GM21423 (cell line): ENCODE data around the gene HOXA13.

Source experiments
- ATAC-seq: cut with Tn5 transposase; IDR thresholded peaks from one replicate; pipeline ENCODE4 v1.9.1; 2021; ENCODE audit warnings: mild to moderate bottlenecking, moderate library complexity; ENCODE audit not compliant: unreplicated experiment

HOXA13 gene

DNA sequence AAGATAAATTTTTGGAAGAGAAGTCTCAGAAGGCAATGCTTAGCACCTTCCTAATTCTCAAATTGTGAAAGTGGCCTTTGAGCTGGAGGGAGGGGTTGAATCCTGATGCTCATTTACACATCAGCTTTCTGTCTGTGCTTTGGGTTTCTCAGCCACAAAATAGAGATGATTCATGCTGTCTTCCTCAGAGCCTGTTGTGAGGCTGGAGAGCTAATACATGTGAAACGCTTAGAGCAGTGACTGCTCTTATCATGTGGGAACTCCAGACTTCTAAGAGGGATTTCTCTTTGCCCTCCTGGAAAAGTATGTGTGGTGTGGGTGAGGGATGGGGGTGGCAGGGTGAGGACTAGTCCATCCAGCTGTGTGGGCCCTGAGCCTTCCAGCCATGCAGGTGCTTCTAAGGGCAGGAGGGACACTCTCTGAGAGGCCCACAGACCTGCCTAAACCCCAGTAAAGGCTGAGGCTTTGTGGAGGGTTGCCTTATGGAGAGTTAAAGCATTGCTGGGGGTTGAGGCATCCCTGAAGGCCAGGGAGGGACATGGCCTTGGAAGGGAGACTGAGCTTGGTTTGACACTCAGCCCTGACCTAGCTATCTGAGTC lies 37.9 kb upstream of the HOXA13 start:
- ATAC-seq: no peak

DNA sequence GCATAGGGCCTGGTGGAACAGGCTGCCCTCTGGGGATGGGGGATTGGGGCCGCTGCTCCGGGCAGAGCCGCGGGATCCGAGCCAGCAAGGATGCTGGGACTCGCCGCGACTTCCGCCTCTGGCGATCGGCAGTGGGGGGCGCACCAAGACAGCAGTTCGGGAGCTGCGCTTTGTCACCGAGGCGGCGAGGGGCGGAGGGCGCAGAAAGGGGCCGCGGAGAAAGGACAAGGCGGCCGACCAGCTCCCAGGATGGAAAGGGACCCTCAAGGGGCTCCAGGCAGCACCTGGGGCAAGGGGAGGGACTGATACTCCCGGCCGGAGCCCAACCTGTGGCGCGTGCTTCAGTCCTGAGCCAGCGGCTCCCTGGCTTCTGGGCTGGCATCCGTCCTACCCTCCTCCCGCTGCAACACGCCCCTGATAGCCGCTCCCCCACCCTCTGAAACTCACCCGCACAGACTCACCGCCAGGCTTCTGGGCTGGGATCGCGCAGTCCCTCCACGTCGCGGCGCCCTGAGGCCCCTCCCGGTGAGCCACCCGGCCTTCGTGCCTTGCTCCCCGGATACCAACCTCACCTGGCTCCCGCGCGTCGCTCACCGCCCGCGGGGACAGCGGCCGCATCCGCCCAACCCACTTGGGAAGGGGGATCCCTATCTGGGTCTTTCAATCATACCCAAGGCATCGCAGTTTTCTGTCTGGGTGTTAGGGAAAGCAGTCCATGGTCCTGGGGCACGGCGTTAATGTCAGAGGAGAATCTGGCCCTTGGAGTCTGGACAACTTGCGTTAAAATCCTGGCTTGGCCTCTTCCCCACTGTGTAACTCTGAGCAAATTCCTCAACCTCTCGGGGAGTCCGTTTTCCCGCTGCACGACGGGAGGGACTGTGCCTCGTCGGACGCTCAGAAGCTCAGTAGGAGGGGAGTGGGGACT lies 35.8 kb upstream of the HOXA13 start:
- no peak for ATAC-seq

DNA sequence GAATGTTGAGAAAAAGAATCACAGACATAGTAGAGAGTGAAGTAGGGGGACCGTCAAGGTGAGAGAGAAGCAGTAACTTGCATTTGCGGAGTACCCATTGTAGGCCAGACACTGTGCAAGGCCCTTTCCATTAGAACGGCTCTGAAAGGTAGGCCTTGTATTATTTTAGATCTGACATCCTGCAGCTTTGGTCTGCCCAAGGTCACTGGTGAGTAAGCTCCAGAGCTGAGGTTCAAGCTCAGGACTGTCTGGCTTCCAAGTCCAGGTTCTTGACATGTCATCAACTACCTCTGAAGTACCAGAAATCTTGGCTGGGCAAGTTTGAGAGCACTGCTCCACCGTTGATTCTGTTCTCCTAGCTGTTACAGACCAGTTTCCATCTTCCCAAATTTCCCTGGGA lies 29.6 kb upstream of the HOXA13 start:
- no peak for ATAC-seq

DNA sequence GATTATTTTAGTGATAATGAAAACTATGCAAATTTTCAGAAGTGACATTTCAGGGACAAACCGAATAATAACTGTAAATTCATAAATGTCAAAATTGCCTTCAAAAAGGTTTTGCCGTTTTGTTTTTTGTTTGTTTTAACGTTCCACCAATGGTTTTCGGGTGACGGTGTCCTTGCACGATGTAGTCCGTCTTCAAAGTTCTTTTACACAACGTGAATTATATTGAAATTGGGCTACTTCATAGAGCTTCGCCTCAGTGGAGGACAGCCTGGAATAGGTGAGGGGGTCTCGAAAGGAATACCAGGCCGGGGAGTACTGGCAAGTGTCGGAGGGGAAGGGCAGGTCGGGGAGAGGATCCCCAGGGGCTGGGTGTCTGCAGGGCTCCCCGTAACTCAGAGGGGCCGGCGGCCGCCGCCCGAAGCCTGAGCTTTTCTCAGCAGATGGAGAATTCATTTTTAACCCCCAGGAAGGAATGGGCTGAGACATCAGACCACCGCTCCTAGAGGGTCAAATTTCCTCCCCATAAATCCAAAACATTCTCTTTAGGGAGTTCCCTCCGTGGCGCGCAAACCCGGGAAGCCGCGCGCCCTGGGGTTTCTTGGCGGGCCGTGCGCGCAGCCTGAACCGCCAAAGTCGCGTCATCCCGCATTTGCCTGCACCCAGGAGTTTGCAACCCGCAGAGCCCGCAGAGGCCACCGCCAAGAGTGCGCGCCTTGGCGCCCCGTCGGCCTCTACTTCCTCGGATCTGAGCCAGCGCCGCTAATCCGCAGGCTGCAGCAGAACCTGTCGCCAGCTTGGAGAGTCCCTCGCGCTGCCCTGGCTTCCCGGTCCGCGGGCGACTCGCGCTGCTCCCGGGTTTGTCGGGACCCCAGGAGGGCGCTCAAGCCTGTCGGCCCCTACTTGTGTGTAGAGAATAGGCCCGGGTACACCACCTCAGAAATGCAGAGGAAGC lies 25.4 kb upstream of the HOXA13 start:
- ATAC-seq: no peak

DNA sequence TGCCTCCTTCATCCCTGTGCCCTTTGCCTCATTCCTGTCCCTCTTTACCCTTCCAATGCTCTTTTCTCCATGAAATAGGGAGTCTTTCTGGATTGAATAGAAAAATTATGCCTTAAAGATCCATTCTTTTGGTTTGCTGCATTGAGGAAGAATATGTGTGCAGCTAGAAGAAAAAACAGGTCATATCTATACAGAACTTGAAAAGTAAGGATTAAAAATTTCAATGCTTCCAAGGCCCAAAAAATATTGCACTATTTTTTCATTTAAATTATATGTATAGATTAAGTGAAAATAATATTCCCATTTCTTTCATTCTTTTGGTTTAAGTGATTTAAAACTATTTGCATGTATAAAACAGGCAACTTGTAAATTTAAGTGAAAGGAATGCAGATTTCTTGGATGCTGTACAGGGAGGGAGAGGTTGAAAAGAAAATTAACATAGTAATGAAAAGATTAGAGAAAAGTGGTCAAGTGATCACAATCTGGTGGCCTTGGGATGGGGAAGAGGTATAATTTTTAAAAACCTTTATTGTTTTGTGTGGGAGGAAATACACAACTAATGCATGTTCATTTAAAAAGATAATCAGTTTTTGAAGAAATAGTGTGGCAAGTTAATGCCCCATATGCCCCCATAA lies 24.2 kb upstream of the HOXA13 start:
- no peak for ATAC-seq

DNA sequence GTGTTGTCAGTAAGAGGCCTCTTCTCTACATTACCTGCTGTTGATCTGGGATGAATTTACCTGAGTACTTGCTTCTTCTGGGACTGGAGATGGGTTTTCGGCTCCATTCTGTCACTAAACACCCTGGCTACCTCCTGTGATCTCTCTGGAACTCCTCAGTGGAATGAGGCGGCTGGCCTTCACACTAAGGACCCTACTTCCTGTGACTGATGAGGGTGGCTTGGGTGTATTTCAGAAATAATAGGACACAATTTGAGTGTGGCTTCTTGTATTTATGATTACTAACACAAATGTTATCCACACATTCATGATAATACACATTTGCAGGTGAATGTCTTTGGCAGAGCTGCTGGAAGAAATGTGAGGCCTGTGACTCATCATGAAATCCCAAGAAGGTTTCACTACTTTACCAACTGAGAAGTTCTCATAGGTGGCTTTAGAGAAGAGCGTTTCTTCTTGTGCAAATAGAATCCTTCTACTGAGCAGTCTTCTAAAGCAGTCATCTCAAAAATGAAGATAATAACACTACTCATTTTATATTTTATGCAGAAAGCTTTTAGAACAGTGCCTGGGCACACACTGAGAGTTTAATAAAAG lies 21.4 kb upstream of the HOXA13 start:
- no peak for ATAC-seq

DNA sequence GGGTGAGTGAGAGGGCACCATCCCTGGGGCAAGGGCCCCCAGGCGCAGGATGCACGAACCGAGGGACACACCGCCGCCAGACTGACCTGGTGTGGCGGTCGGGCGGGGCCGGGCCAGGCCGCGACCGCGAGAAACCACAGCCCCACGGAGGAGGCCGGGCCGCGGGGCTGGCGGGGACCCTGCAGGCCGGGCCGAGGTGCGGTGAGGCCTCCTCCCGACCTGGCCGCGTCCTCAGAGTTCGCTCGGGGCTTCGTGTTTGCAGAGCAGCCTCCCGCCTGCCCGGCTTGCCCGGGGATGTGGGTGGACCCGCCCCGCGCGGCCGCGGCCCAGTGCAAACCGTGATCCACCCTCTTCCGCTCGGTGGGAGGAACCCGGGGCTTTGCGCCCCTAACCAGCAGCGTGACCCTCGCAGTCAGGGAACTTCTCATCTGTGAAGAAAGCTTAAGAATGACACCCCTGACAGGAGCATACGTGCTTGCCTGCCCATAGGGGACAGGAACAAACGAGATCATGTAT lies 20.6 kb upstream of the HOXA13 start:
- ATAC-seq: no peak

DNA sequence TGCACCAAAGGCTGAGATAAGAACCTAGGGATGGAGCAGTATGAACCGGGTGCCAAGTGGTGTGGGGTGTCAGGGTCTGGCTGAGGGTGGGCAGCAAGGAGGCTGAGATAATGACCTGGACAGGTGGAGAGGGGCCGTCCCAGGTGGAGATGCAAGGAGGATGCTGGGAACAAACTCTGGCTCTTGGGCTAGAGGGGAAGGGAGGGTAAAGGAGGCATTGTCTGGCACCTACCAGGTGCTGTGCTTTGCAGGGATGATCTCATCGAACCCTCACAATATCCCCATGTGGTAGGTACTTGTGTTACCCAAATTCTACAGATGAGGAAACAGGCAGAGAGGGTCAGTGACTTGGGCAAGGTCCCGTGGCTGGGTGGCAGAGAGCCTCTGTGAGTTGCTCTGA lies 19.9 kb upstream of the HOXA13 start:
- no peak for ATAC-seq

DNA sequence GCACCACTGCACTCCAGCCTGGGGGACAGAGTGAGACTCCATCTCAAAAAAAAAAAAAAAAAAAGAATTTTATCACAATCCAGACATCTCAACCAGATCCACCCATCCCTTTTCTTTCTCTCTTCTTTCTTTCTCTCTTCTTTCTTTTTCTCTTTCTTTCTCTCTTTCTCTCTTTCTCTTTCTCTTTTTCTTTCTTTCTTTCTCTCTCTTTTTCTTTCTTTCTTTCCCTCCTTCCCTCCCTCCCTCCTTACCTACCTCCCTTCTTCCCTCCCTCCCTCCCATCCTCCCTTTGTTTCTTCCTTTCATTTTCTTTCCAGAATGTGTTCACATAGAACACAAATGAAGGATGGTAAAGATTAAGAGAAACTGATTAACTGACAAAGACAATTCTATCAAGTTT lies 18.1 kb upstream of the HOXA13 start:
- no peak for ATAC-seq

DNA sequence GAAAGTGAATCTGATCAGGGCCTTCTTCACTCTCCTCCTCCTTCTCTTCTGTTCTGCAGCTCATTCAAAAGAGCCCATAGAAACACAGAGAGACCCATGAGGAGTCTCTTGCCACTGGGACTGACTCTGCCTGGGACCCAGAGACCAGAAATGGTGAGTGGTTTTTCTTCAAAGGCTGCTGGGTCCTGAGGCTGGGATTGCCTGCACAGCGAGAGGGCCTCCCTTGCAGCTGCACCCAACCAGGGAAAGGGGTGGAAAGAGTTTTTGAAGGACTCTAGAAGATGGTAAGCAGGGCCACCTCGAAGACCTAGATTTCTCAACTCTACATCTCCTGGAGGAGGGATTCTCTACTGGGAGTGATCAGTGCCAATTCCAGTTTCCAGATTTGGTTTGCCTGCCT lies 15.5 kb upstream of the HOXA13 start:
- no peak for ATAC-seq

DNA sequence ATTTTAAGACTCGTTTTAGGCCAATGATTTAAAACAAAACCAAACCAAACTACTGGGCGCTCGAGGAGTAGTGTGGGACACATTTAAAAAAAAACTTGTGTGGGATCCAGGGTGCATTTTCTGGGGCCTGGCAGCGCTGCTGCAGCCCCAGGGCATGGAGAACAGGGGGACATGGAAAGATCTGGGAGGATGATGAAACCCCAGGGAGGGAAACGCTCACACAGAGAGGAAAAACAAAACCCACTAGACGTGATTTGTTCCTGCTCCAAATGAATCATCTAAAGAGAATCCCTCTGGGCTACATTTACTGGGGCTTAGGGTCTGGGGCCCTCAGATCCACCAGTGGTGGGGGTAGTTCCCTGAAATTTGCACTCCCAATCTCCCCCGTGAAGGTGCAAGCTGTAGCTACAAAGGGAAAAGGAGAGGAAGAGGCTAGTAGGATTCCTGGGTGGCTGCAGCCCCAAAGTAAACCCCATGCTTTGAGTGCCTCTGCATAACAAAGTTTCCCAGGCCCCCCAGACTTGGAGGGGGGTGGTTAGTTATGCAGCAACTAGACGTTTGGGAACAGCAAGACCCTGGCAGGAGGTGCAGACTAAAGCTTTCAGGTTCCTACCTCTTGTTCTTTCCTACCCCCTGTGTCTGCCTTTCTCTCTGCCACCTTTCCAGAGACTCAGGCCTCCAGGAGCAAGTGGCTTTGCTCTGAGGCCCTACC lies 14.5 kb upstream of the HOXA13 start:
- ATAC-seq: no peak

DNA sequence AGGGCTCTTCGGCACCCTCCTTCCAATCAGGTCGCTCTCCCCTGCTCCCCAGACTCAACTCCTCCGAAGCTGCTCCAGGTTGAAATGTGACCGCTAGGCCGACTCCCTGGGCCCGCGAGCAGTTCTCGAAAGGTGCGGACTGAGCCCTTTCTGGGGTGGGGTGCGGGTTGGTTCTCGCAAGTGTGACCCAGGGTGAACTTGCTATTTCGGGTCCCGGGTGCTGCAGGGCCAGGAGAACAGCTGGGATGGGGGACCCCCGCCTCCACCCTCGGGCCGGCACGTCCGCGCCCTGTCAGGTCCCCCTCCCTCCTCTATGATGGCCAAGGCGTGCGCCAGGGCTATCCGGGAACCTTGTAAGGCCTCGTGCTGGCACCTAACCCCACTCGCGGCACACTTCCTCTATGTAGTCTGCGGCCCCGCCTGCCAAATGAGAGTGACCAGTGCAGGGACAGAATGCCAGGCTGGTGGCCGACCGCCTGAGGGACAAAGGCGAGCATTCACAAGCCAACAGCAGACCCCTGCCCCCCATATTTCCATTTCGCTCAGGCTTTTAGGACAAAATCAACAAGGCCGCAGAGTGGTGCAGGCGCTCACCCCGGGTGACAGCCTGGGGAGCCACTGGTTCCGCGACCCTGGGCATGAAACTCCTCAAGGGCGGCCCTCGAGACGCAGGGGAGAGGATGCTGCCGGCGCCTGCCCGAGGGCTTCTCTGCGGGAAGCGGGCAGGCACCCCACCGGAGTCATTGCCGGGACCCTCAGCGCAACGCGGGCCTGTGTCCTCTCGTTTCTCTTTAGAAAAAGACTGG lies 13.7 kb upstream of the HOXA13 start:
- ATAC-seq: no peak

DNA sequence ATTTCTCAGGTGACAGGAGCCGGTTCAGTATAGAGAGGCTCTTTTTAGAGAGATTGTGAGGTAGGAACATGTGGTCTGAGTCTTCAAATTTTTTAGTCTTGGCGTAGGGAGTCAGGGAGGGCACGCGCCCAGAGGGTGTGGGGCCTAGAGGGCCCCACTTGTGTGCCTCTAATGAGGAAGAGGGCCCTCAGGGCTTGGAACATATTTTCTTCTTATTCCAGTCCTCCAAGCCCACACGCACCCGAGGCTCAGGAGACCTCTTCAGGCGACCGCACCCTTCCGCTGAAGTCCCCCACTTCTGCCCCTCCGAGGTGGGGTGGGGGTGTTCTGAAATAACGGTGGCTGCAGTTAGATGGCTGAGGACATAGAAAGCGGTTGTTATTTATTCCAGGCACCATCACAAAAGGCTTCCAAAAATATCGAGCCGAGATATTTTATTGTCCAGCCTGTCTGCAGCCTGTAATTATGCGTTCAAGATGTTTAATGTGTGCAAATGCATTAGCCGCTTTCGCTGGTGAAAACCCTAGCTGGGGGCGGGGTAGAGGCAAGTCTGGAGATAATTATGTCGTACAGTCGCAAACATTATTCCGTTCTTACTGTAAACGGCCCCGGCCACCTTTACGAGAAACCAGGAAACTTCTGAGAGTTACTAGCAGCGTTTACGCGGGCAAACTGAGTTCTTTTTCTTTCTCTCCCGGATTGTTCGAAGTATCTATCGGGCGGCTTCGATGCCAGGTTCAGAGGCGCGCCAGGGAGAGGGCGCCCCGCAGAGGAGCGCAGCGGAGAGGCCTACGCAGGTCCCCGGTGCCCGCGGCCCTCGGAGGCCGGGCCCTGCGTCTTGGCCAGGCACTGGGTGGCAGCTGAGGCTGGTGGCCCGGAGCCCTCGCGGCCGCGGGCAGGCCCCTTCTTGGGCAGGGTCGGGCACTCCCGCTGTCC lies 12.9 kb upstream of the HOXA13 start:
- ATAC-seq: no peak

DNA sequence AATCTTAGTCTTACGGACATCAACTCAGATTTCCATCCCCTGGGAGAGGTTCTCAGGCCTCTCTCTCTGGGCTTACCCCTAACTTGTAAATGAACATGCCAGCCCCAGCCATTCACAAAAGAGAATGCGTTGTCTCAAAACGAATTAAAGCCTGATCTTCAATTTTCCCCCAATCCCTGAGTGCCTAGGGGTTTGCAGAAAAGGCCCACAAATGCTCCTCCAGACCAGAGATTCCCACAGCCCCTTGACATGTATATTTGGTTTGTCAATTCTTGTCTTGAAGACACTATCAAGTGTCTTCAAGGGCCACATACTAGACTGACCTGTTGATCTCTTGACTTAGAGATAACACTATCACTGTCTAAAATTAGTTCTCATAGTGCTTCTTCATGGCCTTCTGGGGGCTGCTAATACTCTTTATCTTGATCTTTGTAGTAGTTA lies 11.9 kb upstream of the HOXA13 start:
- no peak for ATAC-seq

DNA sequence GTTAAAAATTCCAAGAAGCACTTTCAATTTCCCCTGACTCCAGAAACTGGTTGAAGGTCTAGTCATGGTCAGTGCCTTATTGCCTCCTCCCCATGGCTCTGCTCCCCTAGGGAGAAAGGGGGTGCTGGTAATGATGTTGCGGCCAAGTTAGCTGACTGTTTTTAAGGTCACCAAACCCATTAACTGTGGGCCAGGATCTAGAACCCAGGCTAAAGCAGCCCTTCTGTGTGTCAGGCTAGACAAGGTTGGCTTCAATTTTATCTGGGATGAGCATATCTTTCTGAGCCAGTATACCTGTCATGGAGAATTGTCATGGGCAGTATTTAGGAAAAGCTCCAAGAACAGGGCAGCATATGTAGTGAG lies 11.2 kb upstream of the HOXA13 start:
- no peak for ATAC-seq

DNA sequence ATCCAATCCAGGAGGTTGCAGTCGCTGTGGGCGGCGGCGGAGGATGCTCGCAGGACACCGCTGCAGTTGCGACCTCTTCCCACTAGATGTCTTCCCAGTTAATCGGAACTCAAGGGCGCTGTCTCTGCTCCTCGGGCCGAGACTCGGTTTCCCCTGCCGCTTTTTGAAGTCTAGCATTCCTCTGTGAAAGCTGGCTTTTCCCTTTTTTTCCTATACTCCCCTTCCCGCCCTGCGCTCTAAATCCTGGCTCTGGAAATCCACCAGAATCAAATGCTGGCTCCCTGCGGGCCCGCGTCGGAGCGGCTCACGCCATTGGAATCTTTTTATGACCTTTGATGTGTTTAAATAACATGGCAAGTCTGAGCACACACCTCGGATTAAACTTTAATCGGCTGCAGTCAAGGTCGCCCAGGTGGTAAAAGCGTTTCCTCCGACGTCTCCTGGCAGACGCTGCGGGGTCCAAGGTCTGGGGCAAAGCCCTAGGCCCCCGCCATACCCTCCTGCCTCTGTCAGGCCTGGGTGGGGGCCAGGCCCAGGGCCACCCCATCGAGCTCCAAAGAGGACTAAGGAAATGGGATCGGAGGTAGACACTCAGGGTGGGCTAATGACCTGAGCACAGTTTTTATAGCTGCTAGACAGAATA lies 10.7 kb upstream of the HOXA13 start:
- ATAC-seq: no peak

DNA sequence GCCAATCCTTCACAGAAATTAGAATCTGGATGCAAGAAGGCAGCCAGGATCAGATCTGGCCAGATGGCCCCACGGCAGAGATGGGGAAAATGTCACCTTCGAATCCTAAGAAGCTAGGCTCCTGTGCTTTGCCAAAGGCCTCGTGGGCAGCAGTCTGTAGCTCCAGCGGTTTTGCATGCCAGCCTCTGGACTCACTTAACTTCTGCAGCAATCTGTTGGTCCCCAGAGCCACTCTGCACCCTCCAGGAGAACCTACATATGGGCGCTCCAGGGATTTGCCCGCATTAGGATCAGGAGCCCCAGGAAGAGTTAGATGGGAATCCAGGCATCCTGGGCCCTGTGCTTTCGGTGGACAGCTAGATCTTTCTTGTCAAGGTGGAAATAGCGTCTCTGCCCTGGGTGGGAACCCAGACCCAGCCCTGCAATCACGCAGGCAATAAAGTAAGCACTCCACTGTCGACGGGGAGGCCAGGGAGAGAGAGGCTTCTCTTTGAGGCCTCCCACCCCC lies 10.1 kb upstream of the HOXA13 start:
- ATAC-seq: no peak
